ENCODE results near the gene TCEAL8. TPM values are rescaled to one million over a fixed set of nuclear protein-coding genes. Genes with fewer than 3 reads are reported as not detected.
A peak's percentile ranks its signal among the peaks of the same experiment; 100 is the strongest.

The TCEAL8 gene
- total RNA-seq = 22.1 and 23.5 TPM in 2 replicates

GRCh38 chrX:103254921-103255493 lies at the start of gene TCEAL8:
Gene TCEAL8, minus strand, starts transcription at chrX:103255155. Its CDS starts 1,176 bp downstream, at chrX:103253979.
- DNase-seq = peak; percentile 86
- Mint-ChIP-seq H3K9me3 (no peaks in the 10 kb centered on the region), H3K27me3 (peaks cover 6% of the 10 kb centered on the region), H3K36me3 (ENCODE audit: low read depth) (peaks cover 11% of the 10 kb centered on the region), H3K27ac (peak within 1 kb of the TSS; percentile 96), H3K4me3 (peak within 1 kb of the TSS; percentile 98), H3K4me1 (peaks cover 14% of the 10 kb centered on the region)
- intact Hi-C loops (cut with micrococcal nuclease) = loop anchor here (2.0 to 5.0 kb wide), 2 partner anchors 40 to 52 kb away; partner anchors contain the start of gene BEX4

- H3K36me3 Mint-ChIP-seq (ENCODE audit: low read depth) = no peaks in the 10 kb centered on the region
- no peak overlapping the region for H3K27ac Mint-ChIP-seq
- intact Hi-C loops (cut with micrococcal nuclease) = loop anchor here (5.0 kb wide), 1 partner anchor 47 kb away; the partner anchor contains the start of gene TCEAL8
- no peak for DNase-seq
- peaks cover 3% of the 10 kb centered on the region for H3K4me1 Mint-ChIP-seq
- H3K27me3 Mint-ChIP-seq = peaks cover 2% of the 10 kb centered on the region
- no peaks in the 10 kb centered on the region for H3K9me3 Mint-ChIP-seq
- H3K4me3 Mint-ChIP-seq = no peak overlapping the region
Measured at GRCh38 chrX:103304705-103305104, 49.8 kb upstream of the TCEAL8 start.

GRCh38 chrX:103293118-103293517 lies 38.2 kb upstream of the TCEAL8 start:
- Mint-ChIP-seq H3K4me1 (no peaks in the 10 kb centered on the region), H3K4me3 (no peak overlapping the region), H3K36me3 (ENCODE audit: low read depth) (no peaks in the 10 kb centered on the region), H3K27ac (no peak overlapping the region), H3K27me3 (peaks cover 7% of the 10 kb centered on the region), H3K9me3 (no peaks in the 10 kb centered on the region)
- intact Hi-C loops (cut with micrococcal nuclease) = no loop called here
- no peak for DNase-seq

GRCh38 chrX:103279624-103280023 lies 24.7 kb upstream of the TCEAL8 start:
- no peak for DNase-seq
- H3K36me3 Mint-ChIP-seq (ENCODE audit: low read depth) = no peaks in the 10 kb centered on the region
- no peaks in the 10 kb centered on the region for H3K4me1 Mint-ChIP-seq
- intact Hi-C loops (cut with micrococcal nuclease) = no loop called here
- H3K9me3 Mint-ChIP-seq = no peaks in the 10 kb centered on the region
- H3K27ac Mint-ChIP-seq = no peak overlapping the region
- H3K4me3 Mint-ChIP-seq = no peak overlapping the region
- peaks cover 42% of the 10 kb centered on the region for H3K27me3 Mint-ChIP-seq

GRCh38 chrX:103276581-103277002 lies 21.6 kb upstream of the TCEAL8 start, which contains the start of gene TCEAL5:
Gene TCEAL5, minus strand, starts transcription at chrX:103276750. Its CDS starts 2,187 bp downstream, at chrX:103274563.
- peaks cover 50% of the 10 kb centered on the region for H3K27me3 Mint-ChIP-seq

GRCh38 chrX:103275947-103276567 lies 21.1 kb upstream of the TCEAL8 start:
- intact Hi-C loops (cut with micrococcal nuclease) = no loop called here
- DNase-seq = no peak
- H3K27ac Mint-ChIP-seq = no peak overlapping the region
- no peaks in the 10 kb centered on the region for H3K36me3 Mint-ChIP-seq (ENCODE audit: low read depth)
- H3K9me3 Mint-ChIP-seq = no peaks in the 10 kb centered on the region
- H3K4me3 Mint-ChIP-seq = no peak overlapping the region
- peaks cover 50% of the 10 kb centered on the region for H3K27me3 Mint-ChIP-seq
- H3K4me1 Mint-ChIP-seq = no peaks in the 10 kb centered on the region

More at GRCh38 chrX:103276581-103277002, 21.6 kb upstream of the TCEAL8 start, which contains the start of gene TCEAL5:
- Mint-ChIP-seq H3K9me3 (no peaks in the 10 kb centered on the region), H3K36me3 (ENCODE audit: low read depth) (no peaks in the 10 kb centered on the region), H3K4me3 (no peak within 1 kb of the TSS), H3K27ac (no peak within 1 kb of the TSS), H3K4me1 (no peaks in the 10 kb centered on the region)
- intact Hi-C loops (cut with micrococcal nuclease) = no loop called here
- DNase-seq = no peak

GRCh38 chrX:103274284-103274683 lies 19.3 kb upstream of the TCEAL8 start:
- DNase-seq = no peak
- Mint-ChIP-seq H3K4me3 (no peak overlapping the region), H3K27ac (no peak overlapping the region), H3K4me1 (no peaks in the 10 kb centered on the region), H3K27me3 (peaks cover 41% of the 10 kb centered on the region), H3K36me3 (ENCODE audit: low read depth) (no peaks in the 10 kb centered on the region), H3K9me3 (no peaks in the 10 kb centered on the region)
- intact Hi-C loops (cut with micrococcal nuclease) = no loop called here

- Mint-ChIP-seq H3K9me3 (no peaks in the 10 kb centered on the region), H3K27me3 (peaks cover 16% of the 10 kb centered on the region), H3K36me3 (ENCODE audit: low read depth) (peaks cover 10% of the 10 kb centered on the region), H3K4me3 (no peak overlapping the region), H3K4me1 (peaks cover 12% of the 10 kb centered on the region), H3K27ac (no peak overlapping the region)
- intact Hi-C loops (cut with micrococcal nuclease) = loop anchor here (5.0 kb wide), 1 partner anchor 49 kb away; no protein-coding TSS in a partner anchor
- DNase-seq = no peak
Measured at GRCh38 chrX:103258275-103258674, 3.3 kb upstream of the TCEAL8 start.

- H3K27me3 Mint-ChIP-seq = peaks cover 9% of the 10 kb centered on the region
- peaks cover 11% of the 10 kb centered on the region for H3K36me3 Mint-ChIP-seq (ENCODE audit: low read depth)
- H3K27ac Mint-ChIP-seq = no peak overlapping the region
- intact Hi-C loops (cut with micrococcal nuclease) = loop anchor here (5.0 kb wide), 1 partner anchor 51 kb away; no protein-coding TSS in a partner anchor
- H3K4me3 Mint-ChIP-seq = no peak overlapping the region
- no peak for DNase-seq
- peaks cover 14% of the 10 kb centered on the region for H3K4me1 Mint-ChIP-seq
- H3K9me3 Mint-ChIP-seq = no peaks in the 10 kb centered on the region
Measured at GRCh38 chrX:103256651-103257050, 1.7 kb upstream of the TCEAL8 start.

GRCh38 chrX:103254171-103254824 lies 657 bp downstream of the TCEAL8 start:
- intact Hi-C loops (cut with micrococcal nuclease) = loop anchor here (2.0 kb wide), 1 partner anchor 39 kb away; the partner anchor contains the start of gene BEX4
- peak overlapping the region; percentile 98 for H3K4me3 Mint-ChIP-seq

GRCh38 chrX:103253608-103254007 lies 1.3 kb downstream of the TCEAL8 start:
- H3K27ac Mint-ChIP-seq = no peak overlapping the region
- peak overlapping the region; percentile 98 for H3K4me3 Mint-ChIP-seq
- H3K4me1 Mint-ChIP-seq = peaks cover 14% of the 10 kb centered on the region
- intact Hi-C loops (cut with micrococcal nuclease) = loop anchor here (2.0 kb wide), 1 partner anchor 39 kb away; the partner anchor contains the start of gene BEX4
- H3K36me3 Mint-ChIP-seq (ENCODE audit: low read depth) = peaks cover 11% of the 10 kb centered on the region
- no peak for DNase-seq
- peaks cover 4% of the 10 kb centered on the region for H3K27me3 Mint-ChIP-seq
- no peaks in the 10 kb centered on the region for H3K9me3 Mint-ChIP-seq

More at GRCh38 chrX:103254171-103254824, 657 bp downstream of the TCEAL8 start:
- Mint-ChIP-seq H3K27me3 (peaks cover 4% of the 10 kb centered on the region), H3K36me3 (ENCODE audit: low read depth) (peaks cover 11% of the 10 kb centered on the region), H3K9me3 (no peaks in the 10 kb centered on the region), H3K27ac (peak overlapping the region; percentile 96), H3K4me1 (peaks cover 14% of the 10 kb centered on the region)
- peak; percentile 80 for DNase-seq

- Mint-ChIP-seq H3K27me3 (peaks cover 4% of the 10 kb centered on the region), H3K4me1 (peaks cover 14% of the 10 kb centered on the region), H3K27ac (no peak overlapping the region), H3K4me3 (no peak overlapping the region), H3K9me3 (no peaks in the 10 kb centered on the region), H3K36me3 (ENCODE audit: low read depth) (peaks cover 11% of the 10 kb centered on the region)
- intact Hi-C loops (cut with micrococcal nuclease) = no loop called here
- DNase-seq = no peak
Measured at GRCh38 chrX:103250977-103251376, 4.0 kb downstream of the TCEAL8 start.

- Mint-ChIP-seq H3K27ac (no peak overlapping the region), H3K27me3 (peaks cover 4% of the 10 kb centered on the region), H3K4me3 (no peak overlapping the region), H3K36me3 (ENCODE audit: low read depth) (peaks cover 11% of the 10 kb centered on the region), H3K4me1 (peaks cover 9% of the 10 kb centered on the region), H3K9me3 (no peaks in the 10 kb centered on the region)
- intact Hi-C loops (cut with micrococcal nuclease) = no loop called here
- DNase-seq = no peak
Measured at GRCh38 chrX:103249805-103250204, 5.2 kb downstream of the TCEAL8 start.

- Mint-ChIP-seq H3K36me3 (ENCODE audit: low read depth) (peaks cover 4% of the 10 kb centered on the region), H3K27ac (no peak overlapping the region), H3K4me1 (peaks cover 4% of the 10 kb centered on the region), H3K4me3 (no peak overlapping the region), H3K9me3 (no peaks in the 10 kb centered on the region), H3K27me3 (peaks cover 4% of the 10 kb centered on the region)
- intact Hi-C loops (cut with micrococcal nuclease) = loop anchor here (1.0 kb wide), 1 partner anchor 37 kb away; no protein-coding TSS in a partner anchor
- peak; percentile 61 for DNase-seq
Measured at GRCh38 chrX:103248553-103248952, 6.4 kb downstream of the TCEAL8 start.
